ENCODE measurements around the gene RELL1. TPM values are rescaled to one million over a fixed set of nuclear protein-coding genes. Genes with fewer than 3 reads are reported as not detected.

Gene RELL1
- polyA plus RNA-seq (2012; rRNA removed), result 4.0 and 4.5 TPM in 2 replicates
- 4.4 and 4.5 TPM in 2 replicates for polyA plus RNA-seq (2012; cell fraction: cytosol; rRNA removed)
- polyA plus RNA-seq (2012; cell fraction: nucleus; rRNA removed), result 3.9 and 4.9 TPM in 2 replicates

- POLR2A ChIA-PET, result interaction anchor here (0.6 kb wide), 3 partner anchors 27 to 93 kb away, joined by 3 to 6 read pairs (median 4); no protein-coding TSS in a partner anchor
- DNase-seq, result peak; percentile 97
- H3K36me3 ChIP-seq (replicated peaks in 1 of 2; ENCODE audit: control insufficient read depth in 1 of 2, insufficient read depth in 2 of 2, low read length in 1 of 2), result no peaks in the 10 kb centered on the region
These were observed at the start of gene RELL1 for GRCh38 chr4:37686373-37687193. TSS of gene RELL1 (minus strand) at chr4:37686376. CDS start at chr4:37686287, 89 bp downstream.

GRCh38 chr4:37735578-37735977, 49.4 kb upstream of the RELL1 start:
- H3K4me2 ChIP-seq, result no peak overlapping the region
- no peaks in the 10 kb centered on the region for H3K4me1 ChIP-seq (ENCODE audit: control insufficient read depth in 1 of 2, insufficient read depth in 2 of 2, low read depth in 1 of 2, low read length in 1 of 2)
- no peak for DNase-seq
- no peak overlapping the region for H3K9ac ChIP-seq
- H3K27me3 ChIP-seq (ENCODE audit: insufficient read depth), result no peaks in the 10 kb centered on the region
- H3K27ac ChIP-seq (ENCODE audit: low read depth in 2 of 2, low read length in 1 of 2), result no peak overlapping the region
- H2AFZ ChIP-seq (ENCODE audit: low read depth), result no peak overlapping the region
- POLR2A ChIA-PET, result no interaction called here
- H3K9me3 ChIP-seq, result no peaks in the 10 kb centered on the region
- H3K79me2 ChIP-seq (ENCODE audit: insufficient read depth), result no peaks in the 10 kb centered on the region
- 66% methylated on average over 5 of the region's 5 CpGs for WGBS (ENCODE audit: low lambda C conversion rate)
- no peaks in the 10 kb centered on the region for H3K36me3 ChIP-seq (replicated peaks in 1 of 2; ENCODE audit: control insufficient read depth in 1 of 2, insufficient read depth in 2 of 2, low read length in 1 of 2)
- CTCF ChIA-PET, result interaction anchor here (1.2 kb wide), 1 partner anchor 16 kb away, joined by 3 read pairs; no protein-coding TSS in a partner anchor
- no peak overlapping the region for H3K4me3 ChIP-seq (ENCODE audit: low read depth in 2 of 2, low read length in 1 of 2)
- H3F3A ChIP-seq (replicated peaks; ENCODE audit: insufficient read depth), result no peaks in the 10 kb centered on the region
- H3K9me2 ChIP-seq, result no peaks in the 10 kb centered on the region
- H4K20me1 ChIP-seq (ENCODE audit: insufficient read depth), result no peaks in the 10 kb centered on the region
- TF ChIP-seq NRF1 (IDR thresholded peaks at IDR 0.05; ENCODE audit: low read depth, low read length) (no peak), FOSL2 (IDR thresholded peaks at IDR 0.05; ENCODE audit: borderline replicate concordance, low read depth) (no peak), PBX3 (IDR thresholded peaks at IDR 0.05) (no peak), MAX (IDR thresholded peaks at IDR 0.05; ENCODE audit: low read depth) (no peak), USF1 (IDR thresholded peaks at IDR 0.05; ENCODE audit: borderline replicate concordance, low read depth) (no peak), TCF12 (IDR thresholded peaks at IDR 0.05) (no peak), TAF1 (IDR thresholded peaks at IDR 0.05; ENCODE audit: borderline replicate concordance, low read depth, low read length) (no peak), IRF3 (IDR thresholded peaks at IDR 0.05; ENCODE audit: low read depth, low read length) (no peak), FOXM1 (IDR thresholded peaks at IDR 0.05; ENCODE audit: low read depth) (no peak), USF2 (IDR thresholded peaks at IDR 0.05; ENCODE audit: borderline replicate concordance, low read depth, low read length) (no peak), SMC3 (IDR thresholded peaks at IDR 0.05; ENCODE audit: low read depth, low read length) (no peak), MEF2A (IDR thresholded peaks at IDR 0.05; ENCODE audit: borderline replicate concordance, low read depth) (no peak), ELF1 (IDR thresholded peaks at IDR 0.05) (no peak)

More at GRCh38 chr4:37686373-37687193, at the start of gene RELL1:
- Histone ChIP-seq H3K9me2 (no peaks in the 10 kb centered on the region), H3K27ac (ENCODE audit: low read depth in 2 of 2, low read length in 1 of 2) (peak within 1 kb of the TSS; percentile 76 to 86), H4K20me1 (ENCODE audit: insufficient read depth) (0 out of 2 replicates have a peak, but pooled peaks cover 3% of the 10 kb centered on the region), H3K4me1 (ENCODE audit: control insufficient read depth in 1 of 2, insufficient read depth in 2 of 2, low read depth in 1 of 2, low read length in 1 of 2) (peaks cover 3 to 16% of the 10 kb centered on the region in 2 experiments; a peak in 3 of 4 replicates), H3K79me2 (ENCODE audit: insufficient read depth) (peaks cover 27% of the 10 kb centered on the region; the same call in 1 of the 2 replicates), H2AFZ (ENCODE audit: low read depth) (peak within 1 kb of the TSS; percentile 89), H3K9ac (peak within 1 kb of the TSS; percentile 93), H3K4me3 (ENCODE audit: low read depth in 2 of 2, low read length in 1 of 2) (peak within 1 kb of the TSS; percentile 64 to 91), H3F3A (replicated peaks; ENCODE audit: insufficient read depth) (no peaks in the 10 kb centered on the region), H3K4me2 (peak within 1 kb of the TSS; percentile 86), H3K9me3 (no peaks in the 10 kb centered on the region), H3K27me3 (ENCODE audit: insufficient read depth) (no peaks in the 10 kb centered on the region)
- no peak for TF ChIP-seq JUND (IDR thresholded peaks at IDR 0.05)
- TF ChIP-seq USF1 (IDR thresholded peaks at IDR 0.05; ENCODE audit: borderline replicate concordance, low read depth), result peak; percentile 89
- 0 out of 2 replicates have a peak, but pooled peaks have one; percentile 19 for TF ChIP-seq RCOR1 (IDR thresholded peaks at IDR 0.05; ENCODE audit: low read length)
- no peak for TF ChIP-seq GATA2 (CRISPR knock-in tag; IDR thresholded peaks at IDR 0.05)
- TF ChIP-seq CHD2 (IDR thresholded peaks at IDR 0.05; ENCODE audit: low read length, partially characterized antibody), result peak; percentile 16
- no peak for TF ChIP-seq YY1 (IDR thresholded peaks at IDR 0.05; ENCODE audit: low read depth)
- peak; percentile 68 for TF ChIP-seq USF2 (IDR thresholded peaks at IDR 0.05; ENCODE audit: borderline replicate concordance, low read depth, low read length)
- peak; percentile 42 for TF ChIP-seq MXI1 (IDR thresholded peaks at IDR 0.05; ENCODE audit: low read depth, low read length)
- CTCF ChIA-PET, result interaction anchor here (0.9 to 2.0 kb wide), 4 partner anchors 12 to 115 kb away, joined by 3 to 6 read pairs (median 3); no protein-coding TSS in a partner anchor
- WGBS (ENCODE audit: low lambda C conversion rate), result under 1% methylated on average over 36 of the region's 58 CpGs
